ENCODE measurements around the gene SORCS2.

DNA sequence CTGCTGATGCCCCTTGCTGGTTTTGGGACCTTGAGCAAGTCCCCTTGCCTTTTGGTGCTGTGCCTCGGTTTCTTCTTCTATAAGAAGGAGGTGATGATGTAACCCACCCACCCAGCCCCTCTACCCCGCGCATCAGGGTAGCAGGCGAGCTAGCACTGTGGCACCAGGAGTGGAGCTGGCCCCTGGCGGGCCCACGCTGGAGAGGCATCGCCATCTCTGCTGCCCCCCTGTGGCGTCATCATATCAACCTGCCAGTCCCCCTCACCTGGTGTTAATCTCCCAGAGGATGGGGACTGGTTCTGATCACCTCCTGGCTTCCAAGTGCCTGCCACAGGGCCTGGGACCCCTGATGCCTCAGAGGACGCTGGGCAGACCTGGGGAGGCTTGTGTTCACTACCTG lies 6.3 kb upstream of the SORCS2 start:
- TF ChIP-seq EP300 (IDR thresholded peaks at IDR 0.05; ENCODE audit: borderline replicate concordance in 1 of 2, low read depth in 1 of 2, low read length in 1 of 2) = no peak
- TF ChIP-seq TAF1 (IDR thresholded peaks at IDR 0.05; ENCODE audit: borderline replicate concordance, low read depth, low read length) = no peak
- TF ChIP-seq CTCF (IDR thresholded peaks at IDR 0.05) = 0 out of 2 replicates have a peak, but pooled peaks have one; percentile 23
- no peak for TF ChIP-seq YY1 (IDR thresholded peaks at IDR 0.05; ENCODE audit: low read depth)
- TF ChIP-seq USF2 (IDR thresholded peaks at IDR 0.05; ENCODE audit: borderline replicate concordance, low read depth, low read length) = no peak
- TF ChIP-seq RAD21 (IDR thresholded peaks at IDR 0.05; ENCODE audit: low read length) = peak; percentile 54
- no peak for TF ChIP-seq RCOR1 (IDR thresholded peaks at IDR 0.05; ENCODE audit: low read length)
- TF ChIP-seq, protein P1, sequence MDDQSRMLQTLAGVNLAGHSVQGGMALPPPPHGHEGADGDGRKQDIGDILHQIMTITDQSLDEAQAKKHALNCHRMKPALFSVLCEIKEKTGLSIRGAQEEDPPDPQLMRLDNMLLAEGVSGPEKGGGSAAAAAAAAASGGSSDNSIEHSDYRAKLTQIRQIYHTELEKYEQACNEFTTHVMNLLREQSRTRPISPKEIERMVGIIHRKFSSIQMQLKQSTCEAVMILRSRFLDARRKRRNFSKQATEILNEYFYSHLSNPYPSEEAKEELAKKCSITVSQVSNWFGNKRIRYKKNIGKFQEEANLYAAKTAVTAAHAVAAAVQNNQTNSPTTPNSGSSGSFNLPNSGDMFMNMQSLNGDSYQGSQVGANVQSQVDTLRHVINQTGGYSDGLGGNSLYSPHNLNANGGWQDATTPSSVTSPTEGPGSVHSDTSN (IDR thresholded peaks at IDR 0.05) = no peak
- TF ChIP-seq GATA2 (CRISPR knock-in tag; IDR thresholded peaks at IDR 0.05) = no peak
- TF ChIP-seq SMC3 (IDR thresholded peaks at IDR 0.05; ENCODE audit: low read depth, low read length) = peak; percentile 24
- no peak for TF ChIP-seq EZH2phosphoT487 (IDR thresholded peaks at IDR 0.05; ENCODE audit: borderline replicate concordance, low read depth)

Data from SK-N-SH (cell line).